ENCODE measurements around the gene APOBEC2.

Gene APOBEC2

GRCh38 chr6:41083072-41083471 lies 30.1 kb downstream of the APOBEC2 start:
- DNase-seq (ENCODE audit: low read depth in 3 of 3): no peak

GRCh38 chr6:41085182-41085581 lies 32.2 kb downstream of the APOBEC2 start:
- DNase-seq (ENCODE audit: low read depth in 3 of 3): no peak

- DNase-seq (ENCODE audit: low read depth in 3 of 3): no peak
Observed at GRCh38 chr6:41088451-41088850, 35.4 kb downstream of the APOBEC2 start.

- DNase-seq (ENCODE audit: low read depth in 3 of 3): no peak
Observed at GRCh38 chr6:41090841-41091761, 38.1 kb downstream of the APOBEC2 start.

- no peak for DNase-seq (ENCODE audit: low read depth in 3 of 3)
Observed at GRCh38 chr6:41092421-41093140, 39.6 kb downstream of the APOBEC2 start.

- no peak for DNase-seq (ENCODE audit: low read depth in 3 of 3)
Observed at GRCh38 chr6:41093729-41094128, 40.7 kb downstream of the APOBEC2 start.

- no peak for DNase-seq (ENCODE audit: low read depth in 3 of 3)
Observed at GRCh38 chr6:41097467-41098090, 44.6 kb downstream of the APOBEC2 start.

- DNase-seq (ENCODE audit: low read depth in 3 of 3): no peak
Observed at GRCh38 chr6:41098366-41098765, 45.4 kb downstream of the APOBEC2 start.

GRCh38 chr6:41100871-41101287 lies 47.9 kb downstream of the APOBEC2 start:
- DNase-seq (ENCODE audit: low read depth in 3 of 3): peak in 1 of 3 donors; percentile 4

- no peak for DNase-seq (ENCODE audit: low read depth in 3 of 3)
Observed at GRCh38 chr6:41103847-41104246, 50.8 kb downstream of the APOBEC2 start.

GRCh38 chr6:41111017-41111416 lies 58.0 kb downstream of the APOBEC2 start:
- no peak for DNase-seq (ENCODE audit: low read depth in 3 of 3)

Data from stimulated activated CD4-positive, alpha-beta T cell treated with anti-CD3 and anti-CD28 coated beads, TNF-alpha, amount 100 ng/mL, for 48 hours (primary cell).